ENCODE results near the gene QRICH1.

DNA sequence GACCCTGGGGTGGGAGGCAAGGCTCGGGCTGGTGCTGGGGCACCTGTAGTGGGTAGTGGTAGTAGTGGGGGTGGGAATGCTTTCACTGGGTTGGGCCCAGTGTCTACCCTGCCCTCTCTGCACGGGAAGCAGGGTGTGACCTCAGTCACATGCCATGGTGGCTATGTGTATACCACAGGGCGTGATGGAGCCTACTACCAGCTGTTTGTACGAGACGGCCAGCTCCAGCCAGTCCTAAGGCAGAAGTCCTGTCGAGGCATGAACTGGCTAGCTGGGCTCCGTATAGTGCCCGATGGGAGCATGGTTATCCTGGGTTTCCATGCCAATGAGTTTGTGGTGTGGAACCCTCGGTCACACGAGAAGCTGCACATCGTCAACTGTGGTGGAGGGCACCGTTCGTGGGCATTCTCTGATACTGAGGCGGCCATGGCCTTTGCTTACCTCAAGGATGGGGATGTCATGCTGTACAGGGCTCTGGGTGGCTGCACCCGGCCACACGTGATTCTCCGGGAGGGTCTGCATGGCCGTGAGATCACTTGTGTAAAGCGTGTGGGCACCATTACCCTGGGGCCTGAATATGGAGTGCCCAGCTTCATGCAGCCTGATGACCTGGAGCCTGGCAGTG lies 80.6 kb downstream of the QRICH1 start:
- TF ChIP-seq CTCF (conservative IDR thresholded peaks at IDR 0.05): no peak
- TF ChIP-seq ZFX (IDR thresholded peaks at IDR 0.05): no peak

Data from C4-2B (cell line).